NB4 (cell line): ENCODE results near the gene MIER2.

Experiments
- MYC ChIP-seq: IDR thresholded peaks from 2 replicates; pipeline ENCODE4 v1.6.1; 2011; ENCODE audit warnings: low read depth, low read length
- POLR2A ChIP-seq: IDR thresholded peaks from 2 replicates; pipeline ENCODE4 v1.6.1; 2011; ENCODE audit warnings: mild to moderate bottlenecking; ENCODE audit not compliant: insufficient read length; ENCODE audit errors: extremely low read depth
- TF ChIP-seq, protein P1 (sequence below): IDR thresholded peaks from 2 replicates; pipeline ENCODE4 v1.6.1; 2011; ENCODE audit warnings: low read depth, low read length
- TF ChIP-seq, protein P2 (sequence below): IDR thresholded peaks from one replicate; pipeline ENCODE4 v1.5.1; 2012; ENCODE audit warnings: low read depth, low read length

DNA sequence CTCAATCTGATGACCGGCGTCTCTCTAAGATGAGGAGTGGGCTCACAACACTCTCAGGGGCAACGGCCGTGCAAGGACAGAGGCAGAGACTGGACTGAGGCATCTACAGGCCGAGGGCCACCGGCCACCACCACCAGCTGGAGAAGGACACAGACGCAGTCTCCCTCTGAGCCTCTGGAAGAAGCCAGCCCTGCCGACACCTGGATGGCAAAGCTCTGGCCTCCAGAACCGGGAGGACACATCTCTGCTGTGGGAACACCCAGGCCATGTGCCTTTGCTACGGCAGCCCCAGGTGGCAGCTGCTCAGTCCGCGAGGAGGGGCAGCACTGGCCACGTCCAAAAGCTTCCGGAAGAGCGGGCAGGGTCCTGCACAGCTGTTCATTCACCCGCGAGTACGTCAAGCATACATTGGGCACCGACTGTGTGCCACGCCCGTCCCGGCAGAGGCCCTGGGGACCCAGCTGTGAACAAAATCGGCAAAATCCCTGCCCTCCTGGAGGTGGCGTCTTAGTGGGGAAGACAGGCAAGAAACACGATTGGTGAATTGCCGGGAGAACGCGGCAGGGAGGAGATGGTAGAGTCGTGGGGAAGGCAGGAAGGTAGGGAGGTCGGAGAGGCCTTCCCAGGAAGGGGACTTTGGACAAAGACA, 47.3 kb upstream of the MIER2 start:
- TF ChIP-seq, protein P1, sequence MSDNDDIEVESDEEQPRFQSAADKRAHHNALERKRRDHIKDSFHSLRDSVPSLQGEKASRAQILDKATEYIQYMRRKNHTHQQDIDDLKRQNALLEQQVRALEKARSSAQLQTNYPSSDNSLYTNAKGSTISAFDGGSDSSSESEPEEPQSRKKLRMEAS = no peak
- TF ChIP-seq, protein P2, sequence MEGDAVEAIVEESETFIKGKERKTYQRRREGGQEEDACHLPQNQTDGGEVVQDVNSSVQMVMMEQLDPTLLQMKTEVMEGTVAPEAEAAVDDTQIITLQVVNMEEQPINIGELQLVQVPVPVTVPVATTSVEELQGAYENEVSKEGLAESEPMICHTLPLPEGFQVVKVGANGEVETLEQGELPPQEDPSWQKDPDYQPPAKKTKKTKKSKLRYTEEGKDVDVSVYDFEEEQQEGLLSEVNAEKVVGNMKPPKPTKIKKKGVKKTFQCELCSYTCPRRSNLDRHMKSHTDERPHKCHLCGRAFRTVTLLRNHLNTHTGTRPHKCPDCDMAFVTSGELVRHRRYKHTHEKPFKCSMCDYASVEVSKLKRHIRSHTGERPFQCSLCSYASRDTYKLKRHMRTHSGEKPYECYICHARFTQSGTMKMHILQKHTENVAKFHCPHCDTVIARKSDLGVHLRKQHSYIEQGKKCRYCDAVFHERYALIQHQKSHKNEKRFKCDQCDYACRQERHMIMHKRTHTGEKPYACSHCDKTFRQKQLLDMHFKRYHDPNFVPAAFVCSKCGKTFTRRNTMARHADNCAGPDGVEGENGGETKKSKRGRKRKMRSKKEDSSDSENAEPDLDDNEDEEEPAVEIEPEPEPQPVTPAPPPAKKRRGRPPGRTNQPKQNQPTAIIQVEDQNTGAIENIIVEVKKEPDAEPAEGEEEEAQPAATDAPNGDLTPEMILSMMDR = no peak
- no peak for TF ChIP-seq POLR2A
- no peak for TF ChIP-seq MYC
